ENCODE measurements around the gene NAXD. TPM values are rescaled to one million over a fixed set of nuclear protein-coding genes. Genes with fewer than 3 reads are reported as not detected.
A peak's percentile ranks its signal among the peaks of the same experiment; 100 is the strongest.

NAXD gene
- total RNA-seq, 1 donor from 2014 or later, result 28.7 TPM

- peak overlapping the region; percentile 47 for H3K4me3 Mint-ChIP-seq (ENCODE audit: unreplicated experiment)
- peaks cover 22% of the 10 kb centered on the region for H3K36me3 Mint-ChIP-seq (ENCODE audit: low read depth, unreplicated experiment)
- H3K9me3 Mint-ChIP-seq (ENCODE audit: unreplicated experiment), result no peaks in the 10 kb centered on the region
- no peak for DNase-seq (ENCODE audit: low spot score)
- H3K27me3 Mint-ChIP-seq (ENCODE audit: unreplicated experiment), result peaks cover 16% of the 10 kb centered on the region
- H3K27ac Mint-ChIP-seq (ENCODE audit: unreplicated experiment), result no peak overlapping the region
- H3K4me1 Mint-ChIP-seq (ENCODE audit: unreplicated experiment), result no peaks in the 10 kb centered on the region
- no peak for TF ChIP-seq CTCF (IDR thresholded peaks at IDR 0.05; ENCODE audit: unreplicated experiment)
Observed at GRCh38 chr13:110647365-110647737, 32.0 kb downstream of the NAXD start.

- DNase-seq (ENCODE audit: low spot score), result no peak
- TF ChIP-seq CTCF (IDR thresholded peaks at IDR 0.05; ENCODE audit: unreplicated experiment), result no peak
- no peak overlapping the region for H3K27ac Mint-ChIP-seq (ENCODE audit: unreplicated experiment)
- peak overlapping the region; percentile 47 for H3K4me3 Mint-ChIP-seq (ENCODE audit: unreplicated experiment)
- H3K27me3 Mint-ChIP-seq (ENCODE audit: unreplicated experiment), result peaks cover 10% of the 10 kb centered on the region
- peaks cover 15% of the 10 kb centered on the region for H3K36me3 Mint-ChIP-seq (ENCODE audit: low read depth, unreplicated experiment)
- no peaks in the 10 kb centered on the region for H3K4me1 Mint-ChIP-seq (ENCODE audit: unreplicated experiment)
- H3K9me3 Mint-ChIP-seq (ENCODE audit: unreplicated experiment), result no peaks in the 10 kb centered on the region
Observed at GRCh38 chr13:110648146-110648819, 32.9 kb downstream of the NAXD start.

GRCh38 chr13:110648848-110649421 lies 33.6 kb downstream of the NAXD start:
- H3K4me1 Mint-ChIP-seq (ENCODE audit: unreplicated experiment), result no peaks in the 10 kb centered on the region
- H3K36me3 Mint-ChIP-seq (ENCODE audit: low read depth, unreplicated experiment), result peaks cover 15% of the 10 kb centered on the region
- TF ChIP-seq CTCF (IDR thresholded peaks at IDR 0.05; ENCODE audit: unreplicated experiment), result no peak
- H3K27ac Mint-ChIP-seq (ENCODE audit: unreplicated experiment), result no peak overlapping the region
- no peak for DNase-seq (ENCODE audit: low spot score)
- H3K9me3 Mint-ChIP-seq (ENCODE audit: unreplicated experiment), result no peaks in the 10 kb centered on the region
- H3K4me3 Mint-ChIP-seq (ENCODE audit: unreplicated experiment), result peak overlapping the region; percentile 12
- H3K27me3 Mint-ChIP-seq (ENCODE audit: unreplicated experiment), result peaks cover 10% of the 10 kb centered on the region

- no peak for TF ChIP-seq CTCF (IDR thresholded peaks at IDR 0.05; ENCODE audit: unreplicated experiment)
- no peak for DNase-seq (ENCODE audit: low spot score)
- peaks cover 15% of the 10 kb centered on the region for H3K36me3 Mint-ChIP-seq (ENCODE audit: low read depth, unreplicated experiment)
Observed at GRCh38 chr13:110649551-110649950, 34.2 kb downstream of the NAXD start.

GRCh38 chr13:110650436-110650835 lies 35.1 kb downstream of the NAXD start:
- H3K9me3 Mint-ChIP-seq (ENCODE audit: unreplicated experiment), result no peaks in the 10 kb centered on the region
- no peaks in the 10 kb centered on the region for H3K4me1 Mint-ChIP-seq (ENCODE audit: unreplicated experiment)
- H3K36me3 Mint-ChIP-seq (ENCODE audit: low read depth, unreplicated experiment), result peaks cover 15% of the 10 kb centered on the region
- TF ChIP-seq CTCF (IDR thresholded peaks at IDR 0.05; ENCODE audit: unreplicated experiment), result no peak
- H3K4me3 Mint-ChIP-seq (ENCODE audit: unreplicated experiment), result no peak overlapping the region
- DNase-seq (ENCODE audit: low spot score), result no peak
- H3K27me3 Mint-ChIP-seq (ENCODE audit: unreplicated experiment), result peaks cover 10% of the 10 kb centered on the region
- no peak overlapping the region for H3K27ac Mint-ChIP-seq (ENCODE audit: unreplicated experiment)

More at GRCh38 chr13:110649551-110649950, 34.2 kb downstream of the NAXD start:
- Mint-ChIP-seq H3K4me3 (ENCODE audit: unreplicated experiment) (no peak overlapping the region), H3K27ac (ENCODE audit: unreplicated experiment) (no peak overlapping the region), H3K9me3 (ENCODE audit: unreplicated experiment) (no peaks in the 10 kb centered on the region), H3K27me3 (ENCODE audit: unreplicated experiment) (peaks cover 10% of the 10 kb centered on the region), H3K4me1 (ENCODE audit: unreplicated experiment) (no peaks in the 10 kb centered on the region)
